Stimulated activated naive CD8-positive, alpha-beta T cell treated with anti-CD3 and anti-CD28 coated beads, Interleukin-15, Interleukin-2, amounts not matched to agents 100 U/mL and 50 U/mL, for 24 hours (primary cell): ENCODE data around the gene RSPRY1.
"Not testable (repeated sequence)": the region's sequence is repeated elsewhere in the genome, so short reads cannot be mapped to it uniquely, and the experiment has no call there.

Experiments used
- ATAC-seq: fragments of 150-1000 bp; cut with Tn5 transposase; one replicate; pipeline ENCODE4 v1.10.0; 2021
- DNase-seq: peaks from one replicate; pipeline ENCODE4 v3.0.0; 2021

The RSPRY1 gene

DNA sequence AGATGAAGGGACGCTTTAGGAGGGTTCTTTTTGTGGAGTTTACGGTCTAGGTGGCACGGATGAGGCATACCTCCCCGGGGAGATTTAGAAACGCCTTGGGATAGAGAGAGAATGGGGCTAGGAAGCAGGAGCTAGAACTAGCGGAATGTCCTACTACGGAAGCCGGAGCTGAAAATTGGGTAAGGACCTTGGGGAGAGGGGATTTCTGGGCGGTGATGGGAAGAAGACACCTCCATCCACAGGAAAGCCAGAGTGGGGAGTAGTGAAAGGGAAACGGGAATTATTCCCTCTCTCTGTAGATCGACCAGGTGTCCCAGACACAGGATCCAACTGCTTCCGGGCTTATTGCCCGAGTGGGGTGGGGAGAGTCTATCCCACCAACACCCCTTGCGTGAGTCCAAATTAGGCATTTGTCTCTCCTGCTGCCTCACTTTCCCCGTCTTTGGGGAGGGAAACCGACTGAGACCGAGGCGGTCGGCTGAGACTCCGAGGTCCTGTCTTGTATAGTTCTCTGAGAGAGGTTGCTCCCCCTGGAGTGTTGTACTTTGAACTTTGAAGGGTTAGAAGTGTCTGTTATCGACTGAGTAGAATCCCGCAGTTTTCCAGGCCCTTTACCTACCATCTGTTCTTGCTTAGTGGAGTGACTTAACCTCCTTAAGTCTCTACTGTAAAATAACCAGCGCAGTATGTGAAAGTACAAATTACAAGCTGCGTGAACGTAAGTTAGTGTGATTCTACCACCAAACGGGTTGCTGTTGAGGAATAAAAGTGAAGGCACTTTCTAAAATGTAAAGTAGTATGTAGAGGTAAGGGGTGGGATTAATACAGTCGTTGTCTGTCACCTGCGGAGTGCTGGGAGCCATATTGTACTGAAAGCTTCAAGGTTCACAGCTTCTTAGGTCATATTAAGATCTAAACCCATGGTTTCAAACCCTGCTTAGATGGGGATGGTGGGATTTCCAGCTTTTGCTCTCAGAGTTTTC lies 1.0 kb downstream of the RSPRY1 start:
- no peak for ATAC-seq
- DNase-seq, result peak; percentile 28

DNA sequence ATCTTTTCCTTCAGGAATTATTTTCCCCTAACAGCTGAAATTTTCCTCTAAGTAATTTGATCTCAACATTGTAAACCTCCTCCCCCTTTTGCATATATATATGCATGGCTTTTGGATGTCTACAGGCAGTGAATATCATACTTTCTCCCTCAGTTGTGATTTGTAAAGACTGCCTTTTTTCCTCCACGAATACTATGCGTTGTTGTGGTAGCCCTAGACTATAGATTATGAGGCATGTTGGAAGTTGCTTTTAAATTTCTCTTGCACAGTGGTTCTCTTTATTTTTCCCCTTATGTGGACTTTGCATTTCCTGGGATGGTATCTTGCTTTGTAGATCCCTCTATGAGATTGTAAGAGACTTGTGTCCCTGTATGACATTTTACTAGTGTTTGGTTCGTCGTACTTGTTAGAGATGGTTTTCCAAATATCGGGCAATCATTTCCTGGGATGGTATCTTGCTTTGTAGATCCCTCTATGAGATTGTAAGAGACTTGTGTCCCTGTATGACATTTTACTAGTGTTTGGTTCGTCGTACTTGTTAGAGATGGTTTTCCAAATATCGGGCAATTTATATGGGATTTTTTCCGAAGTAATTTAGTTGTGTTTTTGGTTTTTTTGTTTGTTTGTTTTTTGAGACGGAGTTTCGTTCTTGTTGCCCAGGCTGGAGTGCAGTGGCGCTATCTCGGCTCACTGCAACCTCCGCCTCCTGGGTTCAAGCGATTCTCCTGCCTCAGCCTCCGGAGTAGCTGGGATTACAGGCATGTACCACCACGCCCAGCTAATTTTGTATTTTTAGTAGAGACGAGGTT lies 2.0 kb downstream of the RSPRY1 start:
- not testable (repeated sequence) for DNase-seq, ATAC-seq

DNA sequence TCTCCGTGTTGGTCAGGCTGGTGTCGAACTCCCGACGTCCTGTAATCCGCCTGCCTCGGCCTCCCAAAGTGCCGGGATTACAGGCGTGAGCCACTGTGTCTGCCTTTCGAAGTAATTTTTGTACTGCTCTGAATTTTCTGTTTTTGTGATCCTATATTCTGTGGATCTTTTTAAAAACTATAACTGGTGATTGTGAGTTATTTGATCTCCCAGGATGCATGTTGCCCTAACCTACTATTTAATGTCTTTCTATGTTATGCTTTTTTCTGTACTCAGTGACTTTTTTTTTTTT lies 2.5 kb downstream of the RSPRY1 start:
- ATAC-seq (no peak), DNase-seq (no peak)

DNA sequence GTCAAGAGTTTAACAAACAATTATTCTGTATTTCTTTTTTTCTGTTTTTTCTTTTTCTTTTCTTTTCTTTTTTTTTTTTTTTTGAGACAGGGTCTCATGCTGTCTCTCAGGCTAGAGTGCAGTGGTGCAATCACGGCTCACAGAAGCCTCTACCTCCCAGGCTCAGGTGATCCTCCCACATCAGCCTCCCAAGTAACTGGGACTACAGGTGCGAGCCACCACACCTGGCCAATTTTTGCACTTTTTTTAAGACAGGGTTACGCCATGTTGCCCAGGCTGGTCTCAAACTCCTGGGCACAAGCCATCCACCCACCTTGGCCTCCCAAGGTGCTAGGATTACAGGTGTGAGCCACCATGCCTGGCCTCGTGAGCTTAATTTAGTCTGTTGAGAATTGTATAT lies 3.4 kb downstream of the RSPRY1 start:
- ATAC-seq, DNase-seq: not testable (repeated sequence)

DNA sequence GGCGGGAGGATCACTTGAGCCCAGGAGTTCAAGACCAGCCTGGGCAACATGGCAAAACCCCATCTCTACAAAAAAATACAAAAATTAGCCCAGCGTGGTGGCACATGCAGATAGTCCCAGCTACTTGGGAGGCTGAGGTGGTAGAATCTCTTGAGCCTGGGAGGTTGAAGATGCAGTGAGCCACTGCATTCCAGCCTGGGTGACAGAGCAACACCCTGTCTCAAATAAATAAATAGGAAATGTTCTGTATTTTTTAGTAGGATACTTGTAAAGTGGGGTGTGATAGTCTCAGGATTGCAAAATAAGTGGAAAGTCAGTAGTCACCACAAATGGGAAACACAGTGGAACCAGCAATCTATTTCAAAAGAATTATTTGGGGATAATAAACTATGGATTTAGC lies 4.0 kb downstream of the RSPRY1 start:
- DNase-seq (no peak), ATAC-seq (no peak)

DNA sequence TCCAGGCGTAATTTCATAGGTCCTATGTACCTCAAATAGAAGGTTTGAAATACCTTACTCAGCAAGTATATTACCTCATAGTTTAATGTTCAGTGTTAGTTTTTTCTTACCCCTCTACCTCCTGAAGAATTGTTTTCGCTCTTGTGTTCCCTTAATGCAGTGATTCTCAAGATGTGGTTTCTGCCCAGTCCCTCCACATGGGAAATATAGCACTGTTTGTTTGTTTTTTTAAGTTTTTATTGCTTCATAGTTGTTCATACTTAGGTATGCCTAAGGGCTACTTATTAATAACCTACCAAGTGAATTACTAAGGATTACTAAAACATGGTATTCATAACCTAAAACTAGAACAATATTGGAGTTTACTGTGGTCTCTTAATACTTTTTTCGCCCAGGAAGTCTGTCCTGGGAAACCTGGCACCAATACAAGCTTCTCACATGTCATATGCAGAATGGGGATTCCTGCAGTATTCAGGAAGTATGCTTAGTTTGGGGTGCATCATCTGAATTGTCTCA lies 5.0 kb downstream of the RSPRY1 start:
- DNase-seq (no peak), ATAC-seq (no peak)

DNA sequence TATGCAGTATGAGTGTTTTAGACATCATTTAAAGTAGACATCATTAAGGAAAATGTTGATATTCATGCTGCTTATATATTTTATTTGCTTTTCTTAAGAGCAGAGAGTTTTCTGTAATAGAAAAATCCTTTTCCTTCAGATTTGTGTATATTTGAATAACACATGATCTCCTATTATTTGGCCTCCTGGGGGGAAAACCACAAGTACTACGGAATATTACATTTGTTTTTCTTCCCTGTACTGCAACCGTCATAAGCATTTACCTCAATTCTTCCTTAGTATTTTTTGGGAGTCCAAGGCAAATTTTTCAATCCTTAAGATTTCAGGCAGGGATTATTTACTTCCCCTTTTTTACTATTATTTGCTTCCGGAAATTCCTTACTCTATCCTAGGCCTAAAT lies 6.0 kb downstream of the RSPRY1 start:
- no peak for ATAC-seq
- no peak for DNase-seq

DNA sequence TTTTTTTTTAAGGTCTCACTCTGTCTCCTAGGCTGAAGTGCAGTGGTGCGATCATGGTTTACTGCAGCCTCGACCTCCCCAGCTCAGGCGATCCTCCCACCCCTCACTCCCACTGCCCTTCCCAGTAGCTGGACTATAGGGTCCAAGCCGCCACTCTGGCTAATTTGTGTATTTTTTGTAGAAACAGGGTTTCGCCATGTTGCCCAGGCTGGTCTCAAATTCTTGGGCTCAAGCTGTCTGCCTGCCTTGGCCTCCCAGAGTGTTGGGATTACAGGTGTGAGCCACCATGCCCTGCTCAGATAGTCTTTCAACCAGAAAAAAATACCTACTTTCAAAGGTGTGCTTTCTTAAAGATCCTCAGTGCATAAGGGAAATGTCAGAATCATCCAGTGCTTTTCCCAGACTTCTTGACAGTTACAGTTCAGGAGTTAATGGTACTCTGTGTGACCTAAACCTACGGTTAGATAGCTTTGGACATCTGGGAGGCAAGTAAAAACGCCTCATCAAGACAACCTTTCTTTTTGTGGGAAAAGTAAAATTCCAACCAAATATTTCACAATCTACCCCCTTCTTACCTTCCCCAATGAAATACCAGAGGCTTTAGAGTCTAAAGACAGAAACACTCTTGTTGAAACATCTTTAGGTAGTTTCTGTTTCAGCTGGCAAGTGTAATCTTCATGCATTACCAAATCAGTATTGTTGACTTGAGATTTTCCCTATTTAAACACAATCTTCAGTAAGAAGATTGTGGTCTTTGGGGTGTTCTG lies 6.8 kb downstream of the RSPRY1 start:
- DNase-seq (no peak), ATAC-seq (no peak)

DNA sequence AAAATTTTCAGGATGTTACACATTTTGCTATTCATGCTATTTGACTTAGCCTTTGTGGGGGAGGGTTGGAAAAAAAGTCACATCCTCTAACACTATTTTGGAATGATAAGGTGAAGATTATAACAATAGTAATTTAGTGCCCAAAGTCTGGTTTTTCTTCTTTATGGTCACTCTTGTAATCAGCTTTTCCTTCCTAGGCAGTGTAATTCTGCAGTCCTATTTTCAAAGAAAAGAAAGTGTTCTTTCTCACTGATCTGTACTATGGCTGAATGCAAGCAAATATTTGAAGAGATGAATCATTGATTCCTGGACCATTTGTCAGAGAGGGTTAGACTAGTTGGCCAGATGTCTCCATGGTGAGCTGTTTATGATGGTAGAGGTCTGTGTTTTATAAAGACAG lies 8.4 kb downstream of the RSPRY1 start:
- DNase-seq (no peak), ATAC-seq (peak; percentile 40)

DNA sequence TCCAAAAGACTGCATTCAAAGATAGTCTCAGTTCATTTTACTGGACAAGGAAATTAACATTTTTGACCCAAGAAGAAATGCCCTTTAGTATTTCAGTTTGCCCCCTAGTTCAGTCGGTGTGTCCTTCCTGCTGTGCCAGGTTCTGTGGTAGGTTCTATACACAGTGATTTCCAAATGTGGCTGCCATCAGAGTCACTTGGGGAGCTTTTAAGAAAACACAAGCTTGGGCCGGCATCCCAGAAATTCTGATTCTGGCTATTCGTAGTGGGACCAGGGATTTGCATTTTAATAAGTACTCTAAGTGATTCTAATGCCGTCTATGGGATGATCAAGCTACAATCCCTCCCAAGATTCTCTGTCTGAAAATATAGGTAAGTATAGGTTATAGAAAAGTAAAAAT lies 10.2 kb downstream of the RSPRY1 start:
- ATAC-seq (no peak), DNase-seq (no peak)

DNA sequence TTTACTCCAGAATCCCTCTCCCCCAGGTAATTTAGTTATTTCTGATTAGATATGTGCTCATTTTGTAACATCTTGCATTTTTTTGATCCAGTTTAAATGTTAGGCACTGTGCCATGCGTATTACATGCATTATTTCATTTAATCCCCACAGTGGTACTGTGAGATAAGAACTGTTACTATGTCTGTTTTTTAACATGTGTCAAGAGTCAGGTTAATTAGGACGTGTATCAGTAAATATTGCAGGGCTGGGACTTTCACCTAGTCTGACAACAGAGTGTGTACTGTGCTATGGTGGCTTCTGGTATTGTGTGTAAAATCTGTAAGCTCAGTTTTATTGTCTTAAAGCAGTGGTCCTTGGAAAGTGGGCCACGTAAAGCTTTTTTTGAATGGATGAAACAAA lies 10.6 kb downstream of the RSPRY1 start:
- DNase-seq (no peak), ATAC-seq (no peak)

DNA sequence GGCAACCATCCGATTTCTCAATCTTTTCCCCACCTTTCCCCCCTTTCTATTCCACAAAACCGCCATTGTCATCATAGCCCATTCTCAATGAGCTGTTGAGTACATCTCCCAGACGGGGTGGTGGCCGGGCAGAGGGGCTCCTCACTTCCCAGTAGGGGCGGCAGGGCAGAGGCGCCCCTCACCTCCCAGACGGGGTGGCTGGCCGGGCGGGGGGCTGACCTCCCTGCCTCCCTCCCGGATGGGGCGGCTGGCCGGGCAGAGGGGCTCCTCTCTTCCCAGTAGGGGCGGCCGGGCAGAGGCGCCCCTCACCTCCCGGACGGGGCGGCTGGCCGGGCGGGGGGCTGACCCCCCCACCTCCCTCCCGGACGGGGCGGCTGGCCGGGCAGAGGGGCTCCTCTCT lies 14.2 kb downstream of the RSPRY1 start:
- not testable (repeated sequence) for ATAC-seq, DNase-seq

DNA sequence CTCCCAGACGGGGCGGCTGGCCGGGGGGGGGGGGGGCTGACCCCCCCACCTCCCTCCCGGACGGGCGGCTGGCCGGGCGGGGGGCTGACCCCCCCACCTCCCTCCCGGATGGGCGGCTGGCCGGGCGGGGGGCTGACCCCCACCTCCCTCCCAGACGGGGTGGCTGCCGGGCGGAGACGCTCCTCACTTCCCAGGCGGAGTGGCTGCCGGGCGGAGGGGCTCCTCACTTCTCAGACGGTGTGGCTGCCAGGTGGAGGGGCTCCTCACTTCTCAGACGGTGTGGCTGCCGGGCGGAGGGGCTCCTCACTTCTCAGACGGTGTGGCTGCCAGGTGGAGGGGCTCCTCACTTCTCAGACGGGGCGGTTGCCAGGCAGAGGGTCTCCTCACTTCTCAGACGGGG lies 14.8 kb downstream of the RSPRY1 start:
- DNase-seq, ATAC-seq: not testable (repeated sequence)

DNA sequence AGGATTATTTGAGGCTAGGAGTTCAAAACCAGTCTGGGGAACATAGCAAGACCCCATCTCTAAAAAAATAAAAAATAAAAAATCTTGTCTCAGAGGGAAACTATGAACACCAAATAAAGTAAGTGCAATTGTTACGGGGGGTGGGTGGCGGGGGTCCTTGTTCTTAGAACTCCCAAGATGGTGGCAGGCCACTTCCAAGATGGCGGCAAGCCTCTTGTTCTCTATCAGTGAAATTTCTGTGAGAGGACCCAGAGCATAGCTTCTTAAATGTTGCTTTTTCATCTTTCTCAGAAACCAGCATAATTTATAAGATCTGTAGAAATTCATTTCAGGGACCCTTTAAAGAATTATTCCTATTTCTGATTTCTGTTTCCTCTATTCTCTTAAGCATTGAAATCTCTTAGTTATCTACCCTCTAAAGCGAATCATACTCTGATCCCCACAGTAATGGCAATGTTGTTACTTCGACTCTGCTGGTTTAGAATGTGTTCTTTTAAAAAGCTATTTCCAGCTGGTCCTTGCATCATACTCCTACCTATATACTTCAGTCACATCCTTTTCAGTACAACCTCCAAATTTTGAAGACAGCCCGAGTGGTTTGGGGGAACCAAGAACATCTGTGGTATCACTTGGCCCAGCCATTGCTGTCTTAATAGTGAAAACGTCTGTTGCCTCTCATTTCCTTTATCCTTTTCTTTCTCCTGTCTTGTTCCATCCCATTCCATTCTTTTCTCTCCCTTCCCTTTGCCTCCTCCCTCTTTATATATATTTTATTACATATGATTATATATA lies 16.2 kb downstream of the RSPRY1 start:
- DNase-seq (no peak), ATAC-seq (no peak)

DNA sequence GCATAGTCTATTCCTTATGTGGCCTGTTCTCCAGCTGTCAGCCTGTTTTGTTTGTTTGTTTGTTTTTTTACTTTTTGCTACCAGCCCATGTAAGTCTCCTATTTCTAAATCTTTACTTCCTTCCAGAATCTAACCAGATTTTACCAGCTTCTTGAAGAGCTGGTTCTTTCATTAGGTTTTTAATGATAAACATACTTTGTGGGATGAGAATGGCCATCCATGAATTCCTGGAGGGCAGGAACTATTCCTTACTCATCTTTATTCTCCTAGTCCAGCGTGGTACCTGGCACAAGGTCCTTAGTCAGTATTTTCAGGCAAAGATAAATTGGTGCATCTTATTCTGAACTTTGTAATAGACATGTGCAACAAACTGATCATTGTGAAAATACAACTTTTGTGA lies 17.3 kb downstream of the RSPRY1 start:
- DNase-seq, result no peak

DNA sequence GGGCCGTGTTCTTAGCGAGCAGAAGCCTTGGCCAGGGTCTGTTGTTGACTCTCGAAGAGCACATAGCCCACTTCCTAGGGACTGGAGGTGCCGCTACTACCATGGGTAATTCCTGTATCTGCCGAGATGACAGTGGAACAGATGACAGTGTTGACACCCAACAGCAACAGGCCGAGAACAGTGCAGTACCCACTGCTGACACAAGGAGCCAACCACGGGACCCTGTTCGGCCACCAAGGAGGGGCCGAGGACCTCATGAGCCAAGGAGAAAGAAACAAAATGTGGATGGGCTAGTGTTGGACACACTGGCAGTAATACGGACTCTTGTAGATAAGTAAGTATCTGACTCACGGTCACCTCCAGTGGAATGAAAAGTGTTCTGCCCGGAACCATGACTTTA lies 18.5 kb downstream of the RSPRY1 start:
- no peak for DNase-seq
- ATAC-seq, result no peak

More for the DNA sequence above, 17.3 kb downstream of the RSPRY1 start:
- no peak for ATAC-seq

DNA sequence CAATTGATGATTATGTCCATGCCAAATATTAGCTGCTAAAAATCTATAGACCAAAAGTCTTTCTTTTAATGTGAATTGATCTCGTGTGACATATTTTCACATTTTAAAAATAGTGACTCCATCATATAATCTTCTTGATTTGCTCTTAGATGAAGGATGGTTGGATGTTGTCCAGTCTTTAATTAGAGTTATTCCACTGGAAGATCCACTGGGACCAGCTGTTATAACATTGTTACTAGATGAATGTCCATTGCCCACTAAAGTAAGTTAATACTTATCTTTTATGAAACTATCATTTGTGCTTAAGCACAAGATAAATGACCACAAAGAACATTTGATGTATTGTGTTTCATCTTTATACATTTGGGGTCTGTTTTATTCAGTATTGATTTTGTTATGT lies 22.8 kb downstream of the RSPRY1 start:
- ATAC-seq, result no peak
- no peak for DNase-seq

DNA sequence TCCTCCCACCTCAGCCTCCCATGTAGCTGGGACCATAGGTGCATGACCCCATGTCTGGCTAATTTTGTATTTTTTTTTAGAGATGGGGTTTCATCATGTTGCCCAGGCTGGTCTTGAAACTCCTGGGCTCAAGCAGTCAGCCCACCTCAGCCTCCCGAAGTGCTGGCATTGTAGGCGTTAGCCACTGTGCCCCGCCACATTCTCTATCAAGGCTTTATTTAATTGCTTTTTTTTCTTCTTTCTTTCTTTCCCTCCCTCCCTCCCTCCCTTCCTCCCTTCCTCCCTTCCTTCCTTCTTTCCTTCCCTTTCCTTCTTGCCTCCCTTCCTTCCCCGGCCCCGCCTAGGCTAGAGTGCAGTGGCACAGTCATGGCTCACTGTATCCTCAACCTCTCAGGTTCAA lies 23.7 kb downstream of the RSPRY1 start:
- ATAC-seq, result no peak
- no peak for DNase-seq

DNA sequence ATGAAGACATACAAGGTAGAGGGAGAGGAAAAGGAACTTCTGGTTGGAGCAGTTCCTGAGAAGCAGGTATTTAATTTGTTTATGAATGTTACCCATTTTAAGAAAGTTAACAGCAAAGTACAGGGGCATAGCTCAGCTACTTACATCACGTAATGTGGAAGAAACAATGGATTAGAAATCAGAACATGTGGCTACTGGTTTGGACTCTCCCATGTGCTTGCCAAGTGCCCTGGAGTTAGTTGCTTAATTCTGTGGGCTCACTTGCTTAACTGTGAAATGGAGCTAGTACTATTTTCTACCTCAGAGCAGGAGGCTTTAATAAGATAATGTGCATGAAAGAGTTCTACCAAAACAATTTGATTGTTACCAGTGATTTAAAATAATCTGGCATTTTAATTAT lies 27.3 kb downstream of the RSPRY1 start:
- ATAC-seq, result no peak
- DNase-seq, result no peak

DNA sequence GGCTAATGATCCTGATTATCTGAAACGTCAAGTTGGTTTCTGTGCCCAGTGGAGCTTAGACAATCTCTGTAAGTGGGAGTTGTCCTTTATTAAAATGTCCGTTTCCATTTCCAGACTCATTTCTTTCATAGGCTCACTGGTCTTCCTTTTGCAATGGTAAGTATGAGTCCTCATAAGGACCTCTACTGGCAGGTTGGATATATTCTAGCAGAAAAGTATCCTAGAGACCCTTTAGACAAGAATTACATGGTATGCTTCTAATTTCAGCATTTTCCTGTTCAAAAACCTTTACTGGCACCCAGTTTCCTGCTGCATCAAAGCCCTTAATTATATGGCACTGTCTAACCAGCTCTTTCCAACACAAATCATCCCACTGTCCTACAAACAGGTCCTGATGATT lies 30.8 kb downstream of the RSPRY1 start:
- no peak for DNase-seq

DNA sequence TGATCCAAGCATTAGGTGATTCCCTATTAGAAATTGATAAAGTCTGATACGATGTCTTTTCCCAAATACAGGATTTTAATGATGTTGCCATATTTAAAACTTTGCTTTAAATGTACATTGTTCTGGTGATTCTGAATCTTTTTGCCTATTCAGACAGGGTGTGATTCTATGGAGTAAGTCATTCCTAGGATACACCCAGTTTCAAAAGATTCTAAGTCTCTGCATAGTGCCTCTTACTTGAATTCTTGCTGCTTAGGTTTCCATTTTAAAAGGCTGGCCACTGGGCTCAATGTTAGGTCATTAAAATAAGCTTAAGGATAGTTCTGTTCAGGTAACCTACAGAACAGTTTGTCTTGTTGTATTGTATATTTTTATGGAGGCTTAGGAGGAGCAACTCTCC lies 36.9 kb downstream of the RSPRY1 start:
- DNase-seq, result no peak
- no peak for ATAC-seq

More for the DNA sequence above, 30.8 kb downstream of the RSPRY1 start:
- ATAC-seq, result no peak
